ENCODE data around the gene CWC25.

DNA sequence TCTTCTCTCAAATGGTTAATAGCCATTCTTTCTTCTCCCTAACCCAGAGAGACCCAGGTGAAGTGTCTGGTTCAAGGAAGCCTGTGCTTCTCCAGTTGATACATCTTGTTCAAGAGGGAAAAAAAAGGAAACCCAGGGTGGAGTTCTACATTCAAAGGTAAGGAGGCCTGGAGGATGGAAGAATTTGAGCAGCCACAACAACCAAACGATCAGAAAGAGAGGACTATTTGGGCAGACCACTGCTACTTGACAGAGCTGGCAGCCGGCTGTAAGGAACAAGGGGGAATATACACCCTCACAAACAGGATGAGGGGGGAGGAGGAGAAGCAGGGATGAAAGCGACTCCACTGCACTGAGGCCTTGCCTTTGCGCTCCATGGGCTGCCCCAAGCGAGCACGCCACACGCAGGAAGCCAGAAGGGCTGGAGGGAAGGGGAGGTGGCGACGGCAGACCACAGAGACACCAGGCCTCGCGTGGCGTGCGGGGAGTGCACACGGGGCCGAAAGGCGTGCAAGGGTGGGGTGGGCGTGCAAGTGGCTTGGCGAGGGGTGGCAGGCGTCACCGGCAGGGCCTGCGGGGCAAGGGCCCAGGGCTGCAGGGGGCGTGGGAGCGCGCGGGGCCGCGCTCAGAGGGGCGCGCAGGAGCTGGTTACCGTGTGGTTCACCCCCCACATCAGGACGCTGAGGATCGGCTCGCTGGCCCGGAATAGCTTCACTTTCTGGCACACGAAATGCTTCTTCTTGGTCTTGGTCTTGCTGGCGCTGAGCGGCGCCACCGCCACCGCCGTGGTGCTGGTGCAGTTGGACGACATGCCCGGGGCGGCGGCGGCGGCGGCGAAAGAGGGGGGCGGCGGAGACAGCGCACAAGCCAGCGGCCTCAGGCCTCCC, 26.3 kb downstream of the CWC25 start:
- TF ChIP-seq, protein P1, sequence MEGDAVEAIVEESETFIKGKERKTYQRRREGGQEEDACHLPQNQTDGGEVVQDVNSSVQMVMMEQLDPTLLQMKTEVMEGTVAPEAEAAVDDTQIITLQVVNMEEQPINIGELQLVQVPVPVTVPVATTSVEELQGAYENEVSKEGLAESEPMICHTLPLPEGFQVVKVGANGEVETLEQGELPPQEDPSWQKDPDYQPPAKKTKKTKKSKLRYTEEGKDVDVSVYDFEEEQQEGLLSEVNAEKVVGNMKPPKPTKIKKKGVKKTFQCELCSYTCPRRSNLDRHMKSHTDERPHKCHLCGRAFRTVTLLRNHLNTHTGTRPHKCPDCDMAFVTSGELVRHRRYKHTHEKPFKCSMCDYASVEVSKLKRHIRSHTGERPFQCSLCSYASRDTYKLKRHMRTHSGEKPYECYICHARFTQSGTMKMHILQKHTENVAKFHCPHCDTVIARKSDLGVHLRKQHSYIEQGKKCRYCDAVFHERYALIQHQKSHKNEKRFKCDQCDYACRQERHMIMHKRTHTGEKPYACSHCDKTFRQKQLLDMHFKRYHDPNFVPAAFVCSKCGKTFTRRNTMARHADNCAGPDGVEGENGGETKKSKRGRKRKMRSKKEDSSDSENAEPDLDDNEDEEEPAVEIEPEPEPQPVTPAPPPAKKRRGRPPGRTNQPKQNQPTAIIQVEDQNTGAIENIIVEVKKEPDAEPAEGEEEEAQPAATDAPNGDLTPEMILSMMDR (IDR thresholded peaks at IDR 0.05), result peak; percentile 13; the same call in 1 of the 2 replicates
- no peak for TF ChIP-seq ZFX (IDR thresholded peaks at IDR 0.05; ENCODE audit: borderline replicate concordance)

All from 22Rv1 (cell line).